HepG2 (cell line): ENCODE results near the gene ABHD17A. TPM values are rescaled to one million over a fixed set of nuclear protein-coding genes. Genes with fewer than 3 reads are reported as not detected.
A peak's percentile ranks its signal among the peaks of the same experiment; 100 is the strongest.

ENCODE experiments used
- ATAC-seq: fragments of 200-7000 bp; cut with Tn5 transposase; 3 replicates; pipeline ENCODE4 v1.9.1; 2020; ENCODE audit warnings: mild to moderate bottlenecking, moderate library complexity
- BruUV-seq: library from RNA; stranded (reverse); fragments of 400-500 nt; replicated peaks from 2 replicates; lab custom pipeline; 2021; lab: Mats Ljungman, UMichigan
- CTCF ChIA-PET: fragments of 300-600 bp; formaldehyde crosslinking; extraction: SDS; loops from one replicate; lab custom pipeline; 2021; ENCODE audit warnings: low total read pairs, inconsistent platforms, low intra/inter-chr PET ratio; lab: Yijun Ruan, JAX
- POLR2A ChIA-PET: fragments of 350-600 bp; sonication (Branson Sonifier 250); formaldehyde crosslinking; loops from one replicate; lab custom pipeline; 2020; ENCODE audit warnings: antibody characterized with exemption, inconsistent platforms; lab: Yijun Ruan, JAX
- DNase-seq: peaks from one replicate; pipeline ENCODE4 v3.0.0-alpha.2; 2015; ENCODE audit warnings: low spot score
- FAIRE-seq: peaks from 3 replicates; lab custom pipeline; 2011; peaks lifted over from hg19 to GRCh38; lab: Jason Lieb, UNC
- H2AFZ ChIP-seq: one replicate; pipeline ENCODE4 v1.6.1; 2011; ENCODE audit warnings: low read length, inconsistent platforms
- H3K27ac ChIP-seq: fragments of 300-600 bp; 3 replicates; pipeline ENCODE4 v1.8.0; 2011; ENCODE audit warnings: mixed run types, mild to moderate bottlenecking, mixed read lengths, low read length, inconsistent platforms; ENCODE audit not compliant: insufficient read depth; ENCODE audit errors: extremely low read length
- H3K27me3 ChIP-seq, 2 experiments: fragments of 200-600 bp in 1 of 2; 2 replicates in 1 of 2; 3 replicates in 1 of 2; pipeline versions ENCODE4 v1.6.0 to v1.8.0; 2011; ENCODE audit warnings: low read length in 2 of 2, mild to moderate bottlenecking in 2 of 2, moderate library complexity in 2 of 2, inconsistent platforms in 1 of 2; ENCODE audit not compliant: insufficient read depth in 2 of 2, control insufficient read depth in 1 of 2
- H3K36me3 ChIP-seq, 2 experiments: fragments of 200-600 bp in 1 of 2; replicated peaks in 1 of 2; 2 replicates in 1 of 2; 3 replicates in 1 of 2; pipeline versions ENCODE4 v1.5.1 to v1.8.0; 2011; ENCODE audit warnings: low read length in 2 of 2, inconsistent platforms in 1 of 2; ENCODE audit not compliant: insufficient read depth in 2 of 2, control insufficient read depth in 1 of 2
- H3K4me1 ChIP-seq: 2 replicates; pipeline ENCODE4 v1.5.1; 2012; ENCODE audit warnings: low read length, inconsistent platforms; ENCODE audit not compliant: insufficient read depth
- H3K4me2 ChIP-seq: 2 replicates; pipeline ENCODE4 v1.6.0; 2011; ENCODE audit warnings: low read depth, low read length, inconsistent platforms
- H3K4me3 ChIP-seq, 3 experiments: fragments of 200-600 bp in 1 of 3; sonication (generic), shearing (Covaris generic) in 1 of 3; replicated peaks in 1 of 3; 2 replicates each; pipeline ENCODE4 v1.5.1; 2011 to 2016; ENCODE audit warnings: low read length in 3 of 3, inconsistent platforms in 2 of 3, low read depth in 2 of 3, mild to moderate bottlenecking in 2 of 3, control low read depth in 1 of 3, mixed read lengths in 1 of 3; ENCODE audit not compliant: insufficient read depth in 1 of 3
- H3K79me2 ChIP-seq: one replicate; pipeline ENCODE4 v1.6.1; 2011; ENCODE audit warnings: low read length, inconsistent platforms; ENCODE audit not compliant: insufficient read depth
- H3K9ac ChIP-seq: 2 replicates; pipeline ENCODE4 v1.6.0; 2011; ENCODE audit warnings: mild to moderate bottlenecking, low read depth, low read length, inconsistent platforms; ENCODE audit not compliant: insufficient read depth
- H3K9me3 ChIP-seq: 2 replicates; pipeline ENCODE4 v1.5.1; 2012; ENCODE audit warnings: mild to moderate bottlenecking, low read length
- H4K20me1 ChIP-seq: 2 replicates; pipeline ENCODE4 v1.6.0; 2011; ENCODE audit warnings: inconsistent platforms, mild to moderate bottlenecking, low read length, moderate library complexity; ENCODE audit not compliant: insufficient read depth
- ATF7 ChIP-seq, 2 experiments: fragments of 450-650 bp in 1 of 2; sonication (generic) in 1 of 2; formaldehyde crosslinking in 1 of 2; IDR thresholded peaks; 2 replicates each; pipeline versions ENCODE4 v1.4.0 to v1.6.1; 2016 to 2020; ENCODE audit warnings: antibody characterized with exemption in 1 of 2, mild to moderate bottlenecking in 1 of 2, missing genetic modification reagents in 1 of 2
- RBAK ChIP-seq: sonication (generic); formaldehyde crosslinking; IDR thresholded peaks from 2 replicates; pipeline ENCODE4 v1.5.1; 2020; ENCODE audit warnings: mild to moderate bottlenecking, missing genetic modification reagents
- ZNF331 ChIP-seq: sonication (generic); formaldehyde crosslinking; IDR thresholded peaks from 2 replicates; pipeline ENCODE4 v1.4.0; 2020; ENCODE audit warnings: missing genetic modification reagents
- ZNF337 ChIP-seq: sonication (generic); formaldehyde crosslinking; IDR thresholded peaks from 2 replicates; pipeline ENCODE4 v1.5.1; 2020; ENCODE audit warnings: missing genetic modification reagents, low read depth, mild to moderate bottlenecking, borderline replicate concordance
- ZUFSP ChIP-seq: sonication (generic); formaldehyde crosslinking; IDR thresholded peaks from 2 replicates; pipeline ENCODE4 v1.9.0; 2021; ENCODE audit warnings: missing genetic modification reagents, mild to moderate bottlenecking, borderline replicate concordance
- WGBS: methylation state at CpG from one replicate; pipeline ENCODE4 v1.1.6; 2017; ENCODE audit warnings: low lambda C conversion rate; 5-methylcytosine and 5-hydroxymethylcytosine counted together
- in situ Hi-C: cut with HindIII; loops from 2 replicates; pipeline ENCODE4 v1.10.0; 2017; ENCODE audit warnings: low pct_unique_long_range_greater_than_20kb; ENCODE audit not compliant: extremely low pct_ligation_motif_present
- intact Hi-C: fragments of 100-400 bp; cut with micrococcal nuclease; formaldehyde crosslinking; loops from one replicate; pipeline ENCODE4 v1.10.0; 2022; ENCODE audit not compliant: unreplicated experiment
- polyA plus RNA-seq, 8 experiments: library from polyadenylated mRNA; depleted of rRNA in 3 of 8; stranded (reverse) in 7 of 8; unstranded in 1 of 8; fragments of >200 nt; fragmentation: Illumina TruSeq in 4 of 8; extraction: Trizol in 4 of 8; gene quantifications; 2 replicates each; pipeline versions ENCODE4 v1.2.1 to v1.2.3, GENCODE V29; 2011 to 2016; ENCODE audit warnings: low read depth in 4 of 8, missing spikeins in 1 of 8, mixed read lengths in 1 of 8; ENCODE audit not compliant: insufficient read depth in 1 of 8
- total RNA-seq, 5 experiments: library from RNA; depleted of rRNA; stranded (reverse); fragments of >200 nt; fragmentation: Illumina TruSeq; extraction: Trizol; gene quantifications; 2 replicates each; pipeline ENCODE4 v1.2.3, GENCODE V29; 2016; ENCODE audit warnings: low read depth in 1 of 5

ABHD17A gene
- total and polyA plus RNA-seq, 2 of the 13 experiments (the other 11 are each of a cell fraction or from before 2014, with no cell fraction given): 27.7 to 40.8 TPM

DNA sequence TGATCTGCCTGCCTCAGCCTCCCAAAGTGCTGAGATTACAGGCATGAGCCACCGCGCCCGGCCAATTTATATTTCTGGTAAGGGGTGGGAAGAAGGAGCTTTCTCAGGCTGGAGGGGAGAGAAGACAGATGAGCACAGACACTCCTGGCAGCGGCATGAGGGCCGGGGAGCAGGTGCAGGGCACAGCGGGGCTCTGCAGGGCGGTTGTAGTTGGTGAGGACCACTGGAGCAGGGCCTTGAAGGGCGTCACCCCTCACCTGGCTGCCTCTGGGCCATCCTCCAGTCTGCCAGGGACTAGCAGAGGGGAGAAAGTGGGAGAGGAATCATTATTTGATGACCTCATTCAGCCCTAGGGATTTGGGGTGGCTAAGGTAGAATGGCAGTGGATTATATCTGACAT lies 47.1 kb upstream of the ABHD17A start:
- no peaks in the 10 kb centered on the region for H3K36me3 ChIP-seq
- ChIA-PET POLR2A (no interaction called here), CTCF (no interaction called here)
- peaks cover 31% of the 10 kb centered on the region for H3K4me1 ChIP-seq
- no peak overlapping the region for H3K9ac ChIP-seq
- H2AFZ ChIP-seq: no peak overlapping the region
- ATAC-seq: no peak
- no peak overlapping the region for H3K4me3 ChIP-seq
- H3K27ac ChIP-seq: no peak overlapping the region
- intact Hi-C loops: no loop called here
- DNase-seq: no peak
- no peaks in the 10 kb centered on the region for H3K79me2 ChIP-seq
- FAIRE-seq: no peak
- in situ Hi-C loops: loop anchor here (10.0 kb wide), 1 partner anchor 132 kb away; no protein-coding TSS in a partner anchor
- BruUV-seq: no TSS peak
- TF ChIP-seq ATF7 (IDR thresholded peaks at IDR 0.05) (peak; percentile 53; the same call in 1 of the 2 replicates), ATF7 (CRISPR knock-in tag; IDR thresholded peaks at IDR 0.05) (no peak), ZNF337 (CRISPR knock-in tag) (no peak), ZNF331 (peak; percentile 99)
- whole genome bisulfite sequencing: 83% methylated on average over 8 of the region's 8 CpGs
- no peaks in the 10 kb centered on the region; the same call in 1 of the 2 replicates for H3K9me3 ChIP-seq
- H3K4me2 ChIP-seq: no peak overlapping the region
- H3K27me3 ChIP-seq: no peaks in the 10 kb centered on the region
- no peaks in the 10 kb centered on the region for H4K20me1 ChIP-seq

DNA sequence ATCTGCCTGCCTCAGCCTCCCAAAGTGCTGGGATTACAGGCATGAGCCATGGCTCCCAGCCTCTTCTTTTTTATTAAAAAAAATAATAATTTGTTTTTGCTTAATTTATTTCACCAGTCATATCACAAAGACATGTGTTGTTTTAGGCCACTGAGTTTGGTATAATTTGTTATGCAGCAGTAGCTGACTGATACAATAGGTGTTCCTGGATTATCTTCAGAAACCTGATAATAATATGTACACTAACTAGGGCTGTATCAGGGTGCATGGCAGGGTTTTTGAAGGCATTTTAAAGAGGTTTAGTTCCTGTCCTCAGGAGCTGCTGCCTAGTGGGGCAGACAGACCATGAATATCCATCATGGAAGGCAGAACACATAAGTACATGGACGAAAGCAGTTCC lies 46.1 kb upstream of the ABHD17A start:
- FAIRE-seq (no peak), DNase-seq (no peak), ATAC-seq (no peak)
- Histone ChIP-seq H2AFZ (no peak overlapping the region), H3K27me3 (no peaks in the 10 kb centered on the region), H3K27ac (no peak overlapping the region), H3K4me3 (no peak overlapping the region), H4K20me1 (no peaks in the 10 kb centered on the region), H3K9me3 (no peaks in the 10 kb centered on the region; the same call in 1 of the 2 replicates), H3K4me1 (peaks cover 22% of the 10 kb centered on the region), H3K9ac (no peak overlapping the region), H3K36me3 (no peaks in the 10 kb centered on the region), H3K79me2 (no peaks in the 10 kb centered on the region), H3K4me2 (no peak overlapping the region)
- in situ Hi-C loops (loop anchor here (10.0 kb wide), 1 partner anchor 133 kb away; no protein-coding TSS in a partner anchor), intact Hi-C loops (no loop called here)
- TF ChIP-seq ZUFSP (CRISPR knock-in tag): no peak
- peak; percentile 92 for TF ChIP-seq RBAK (CRISPR knock-in tag)
- POLR2A ChIA-PET: no interaction called here
- 75% methylated on average over 1 of the region's 1 CpG for WGBS
- CTCF ChIA-PET: no interaction called here
- no TSS peak for BruUV-seq
